Measurements from ENCODE around the gene CPED1.
"Not testable (repeated sequence)": the region's sequence is repeated elsewhere in the genome, so short reads cannot be mapped to it uniquely, and the experiment has no call there.

- not testable (repeated sequence) for TF ChIP-seq CTCF (IDR thresholded peaks at IDR 0.05); SMAD3 (CRISPR knock-in tag; IDR thresholded peaks at IDR 0.05; ENCODE audit: borderline replicate concordance); USF1 (CRISPR knock-in tag; IDR thresholded peaks at IDR 0.05); ZNF532 (CRISPR knock-in tag; IDR thresholded peaks at IDR 0.05; ENCODE audit: borderline replicate concordance)
These were observed 262.9 kb downstream of the CPED1 start for GRCh38 chr7:121251367-121251766.

Data from WTC11 (cell line).